GM21367 (cell line): Measurements from ENCODE around the gene ARL6IP6.
A peak's percentile ranks its signal among the peaks of the same experiment; 100 is the strongest.
"Not testable (repeated sequence)": the region's sequence is repeated elsewhere in the genome, so short reads cannot be mapped to it uniquely, and the experiment has no call there.

Experiments used
- ATAC-seq: cut with Tn5 transposase; IDR thresholded peaks from one replicate; pipeline ENCODE4 v1.9.1; 2021; ENCODE audit not compliant: unreplicated experiment

The ARL6IP6 gene

DNA sequence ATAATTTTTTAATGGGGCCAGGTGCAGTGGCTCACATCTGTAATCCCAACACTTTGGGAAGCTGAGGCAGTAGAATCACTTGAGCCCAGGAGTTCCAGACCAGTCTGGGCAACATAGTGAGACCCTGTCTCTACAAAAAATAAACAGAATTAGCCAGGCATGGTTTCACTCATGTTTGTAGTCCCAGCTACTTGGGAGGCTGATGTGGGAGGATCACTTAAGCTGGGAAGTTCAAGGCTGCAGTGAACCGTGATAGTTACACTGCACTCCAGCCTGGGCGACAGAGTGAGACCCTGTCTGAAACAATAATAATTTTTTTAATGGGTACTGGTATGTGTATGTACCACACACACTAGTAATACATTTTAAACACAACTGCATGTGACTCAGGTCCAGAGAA lies 2.4 kb downstream of the ARL6IP6 start:
- no peak for ATAC-seq

DNA sequence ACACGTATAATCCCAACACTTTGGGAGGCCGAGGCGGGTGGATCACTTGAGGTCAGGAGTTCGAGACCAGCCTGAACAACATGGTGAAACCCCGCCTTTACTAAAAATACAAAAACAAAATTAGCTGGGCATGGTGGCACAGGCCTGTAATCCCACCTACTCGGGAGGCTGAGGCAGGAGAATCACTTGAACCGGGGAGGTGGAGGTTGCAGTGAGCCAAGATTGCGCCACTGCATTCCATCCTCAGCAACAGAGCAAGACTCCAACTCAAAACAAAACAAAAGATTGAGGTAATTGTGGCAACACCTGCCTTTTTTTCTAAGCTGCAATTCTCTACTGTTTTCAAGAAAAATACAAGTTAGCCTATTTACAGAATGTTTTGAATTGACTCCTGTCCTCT lies 4.2 kb downstream of the ARL6IP6 start:
- ATAC-seq, result not testable (repeated sequence)

DNA sequence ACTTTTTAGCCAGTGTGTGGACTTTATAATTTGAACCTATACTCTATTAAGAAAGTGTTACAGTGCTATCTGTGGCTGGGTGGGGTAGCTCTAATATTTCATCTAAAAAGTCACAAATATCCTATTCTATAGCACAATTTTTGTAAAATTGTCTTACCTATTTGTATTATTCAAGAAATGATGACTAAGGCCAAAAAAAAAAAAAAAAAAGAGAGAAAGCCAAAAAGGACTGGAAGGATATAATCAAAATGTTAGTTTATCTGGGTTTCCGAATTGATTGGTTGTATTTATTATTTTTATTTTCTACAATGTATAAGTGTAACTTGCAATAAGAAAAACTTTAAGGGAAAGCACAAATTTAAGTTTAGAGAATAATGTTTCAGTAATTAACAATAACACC lies 5.5 kb downstream of the ARL6IP6 start:
- ATAC-seq, result no peak

DNA sequence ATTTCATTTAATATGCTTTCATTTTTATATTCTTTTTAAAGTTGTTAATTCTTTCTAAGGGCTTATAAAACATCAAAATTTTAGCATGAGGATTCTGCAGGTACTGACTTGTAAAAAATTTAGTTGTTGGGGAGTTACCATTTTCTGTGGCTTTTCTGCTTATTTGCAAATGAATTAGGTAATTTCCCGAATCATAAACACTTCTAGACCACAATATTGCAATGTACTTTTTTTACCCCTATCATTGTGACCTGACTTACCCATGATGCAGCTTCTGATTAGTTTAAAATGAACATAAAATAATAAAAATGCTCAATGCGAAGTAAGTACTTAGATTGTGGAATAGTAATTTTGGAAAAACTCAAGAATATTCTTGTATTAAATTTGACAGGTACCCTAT lies 11.4 kb downstream of the ARL6IP6 start:
- no peak for ATAC-seq

DNA sequence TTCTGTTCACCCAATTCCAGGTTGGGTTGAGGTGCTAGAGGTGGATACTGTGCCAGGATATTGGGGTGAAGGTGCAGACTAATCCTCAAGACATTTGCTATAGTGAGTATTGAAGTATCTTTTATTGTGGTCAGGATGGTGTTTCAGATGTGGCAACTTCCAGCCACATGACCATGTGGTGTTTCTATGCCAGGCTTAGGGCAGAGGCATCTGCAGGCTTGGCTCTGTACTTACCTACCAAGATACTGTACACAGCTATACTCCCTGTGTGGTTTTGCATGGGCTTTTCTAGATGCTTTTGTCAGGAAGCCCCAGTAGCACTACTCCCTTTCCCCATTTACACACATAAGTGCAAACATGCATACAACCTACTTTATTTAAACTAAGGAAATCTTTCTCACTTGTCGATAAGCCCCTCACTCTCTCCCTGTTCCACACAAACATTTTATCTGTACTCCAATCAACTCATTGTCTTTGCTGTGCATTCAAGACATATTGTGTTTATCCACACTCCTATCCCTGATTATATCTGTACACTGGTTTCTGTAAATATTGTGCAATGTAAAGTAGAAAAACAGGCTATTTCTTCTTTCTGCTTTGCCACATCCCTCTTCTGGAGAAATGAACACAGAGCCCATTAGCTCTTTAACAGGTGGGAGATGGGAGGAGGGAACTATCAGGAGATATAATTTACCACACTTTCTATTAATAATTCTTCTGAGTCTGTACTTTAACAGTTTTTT lies 12.3 kb downstream of the ARL6IP6 start:
- ATAC-seq, result peak; percentile 90

DNA sequence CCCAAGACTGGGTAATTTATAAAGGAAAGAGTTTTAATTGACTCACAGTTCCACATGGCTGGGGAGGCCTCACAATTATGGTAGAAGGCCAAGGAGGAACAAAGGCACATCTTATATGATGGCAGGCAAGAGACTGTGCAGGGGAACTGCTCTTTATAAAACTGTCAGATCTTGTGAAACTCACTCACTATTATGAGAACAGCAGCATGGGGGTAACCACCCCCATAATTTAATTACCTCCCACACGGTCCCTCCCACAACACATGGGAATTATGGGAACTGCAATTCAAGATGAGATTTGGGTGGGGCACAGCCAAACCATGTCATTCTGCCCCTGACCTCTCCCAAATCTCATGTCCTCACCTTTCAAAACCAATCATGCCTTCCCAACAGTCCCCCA lies 19.1 kb downstream of the ARL6IP6 start:
- ATAC-seq, result not testable (repeated sequence)

DNA sequence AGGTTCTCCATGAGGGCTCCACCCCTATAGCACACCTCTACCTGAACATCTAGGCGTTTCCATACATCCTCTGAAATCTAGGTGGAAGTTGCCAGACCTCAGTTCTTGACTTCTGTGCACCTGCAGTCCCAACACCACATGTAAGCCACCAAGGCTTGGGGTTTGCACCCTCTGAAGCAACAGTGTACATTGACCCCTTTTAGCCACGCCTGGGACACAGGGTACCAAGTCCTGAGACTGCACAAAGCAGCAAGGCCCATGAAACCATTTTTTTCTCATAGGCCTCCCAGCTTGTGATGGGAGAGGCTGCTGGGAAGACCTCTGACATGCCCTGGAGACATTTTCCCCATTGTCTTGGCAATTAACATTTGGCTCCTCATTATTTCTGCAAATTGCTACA lies 20.0 kb downstream of the ARL6IP6 start:
- ATAC-seq, result no peak

DNA sequence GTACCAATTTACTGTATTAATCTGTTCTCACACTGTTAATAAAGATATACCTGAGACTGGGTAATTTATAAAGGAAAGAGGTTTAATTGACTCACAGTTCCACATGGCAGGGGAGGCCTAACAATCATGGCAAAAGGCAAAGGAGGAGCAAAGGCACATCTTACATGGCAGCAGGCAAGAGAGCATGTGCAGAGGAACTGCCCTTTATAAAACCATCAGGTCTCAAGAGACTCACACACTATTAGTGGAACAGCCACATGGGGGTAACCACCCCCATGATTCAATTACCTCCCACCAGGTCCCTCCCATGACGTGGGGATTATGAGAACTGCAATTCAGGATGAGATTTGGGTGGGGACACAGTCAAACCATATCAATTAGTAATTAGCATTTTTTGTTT lies 21.3 kb downstream of the ARL6IP6 start:
- not testable (repeated sequence) for ATAC-seq

DNA sequence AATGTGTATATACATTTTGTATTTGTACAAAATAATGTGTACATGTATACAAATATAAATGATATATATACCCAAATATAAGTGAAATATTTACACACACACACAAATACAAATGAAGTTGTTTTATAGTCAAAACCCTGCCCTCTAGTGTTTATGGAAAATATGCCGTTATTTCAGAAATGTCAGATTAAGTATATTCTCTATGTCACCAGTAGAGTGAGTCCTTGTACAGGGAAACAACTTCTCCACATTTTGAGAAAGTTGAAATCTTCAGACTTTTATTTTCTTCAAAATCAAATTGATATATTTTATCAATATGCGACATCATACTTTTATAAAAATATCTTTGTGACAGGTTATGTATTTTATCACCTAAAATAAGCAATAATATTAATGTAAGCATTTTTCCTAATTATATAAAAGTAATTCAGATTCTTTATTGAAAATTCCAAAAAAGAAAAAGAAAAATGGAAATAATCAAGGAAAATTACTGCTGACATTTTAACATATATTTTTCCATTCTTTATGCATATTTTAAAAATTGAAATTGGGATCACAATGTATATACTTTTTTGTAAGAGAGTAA lies 22.4 kb downstream of the ARL6IP6 start:
- peak; percentile 76 for ATAC-seq

DNA sequence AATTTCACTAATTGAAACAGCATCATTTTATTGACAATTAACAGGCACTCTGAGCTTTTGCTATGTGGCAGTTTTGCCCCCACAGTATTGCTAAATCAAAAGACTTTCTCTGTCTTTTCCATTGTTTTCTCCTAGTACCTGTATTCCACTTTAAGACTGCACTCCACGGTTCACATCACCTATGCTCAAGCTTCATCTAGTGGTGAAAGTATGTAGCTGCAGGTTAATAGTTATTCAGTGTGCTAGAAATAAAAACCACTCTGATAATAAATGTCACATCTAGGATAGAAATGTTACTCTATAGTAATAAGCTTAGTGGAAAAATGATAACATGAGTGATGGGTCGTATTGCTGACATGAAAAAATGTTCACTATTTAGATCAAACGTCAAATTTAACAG lies 24.6 kb downstream of the ARL6IP6 start:
- peak; percentile 79 for ATAC-seq

DNA sequence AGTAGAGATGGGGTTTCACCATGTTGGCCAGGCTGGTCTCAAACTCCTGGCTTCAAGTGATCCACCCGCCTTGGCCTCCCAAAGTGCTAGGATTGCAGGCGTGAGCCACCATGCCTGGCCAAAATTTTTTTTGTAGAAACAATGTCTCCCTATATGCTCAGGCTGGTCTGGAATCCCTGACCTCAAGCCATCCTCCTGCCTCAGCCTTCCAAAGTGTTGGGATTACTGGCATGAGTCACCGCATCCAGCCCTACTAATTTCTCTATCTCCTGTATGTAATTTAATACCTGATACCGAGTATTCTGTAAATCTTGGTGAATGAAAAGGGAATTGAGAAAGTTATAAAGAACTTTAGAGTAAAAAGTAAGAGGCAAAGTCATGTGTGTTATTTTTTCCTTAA lies 29.3 kb downstream of the ARL6IP6 start:
- not testable (repeated sequence) for ATAC-seq

DNA sequence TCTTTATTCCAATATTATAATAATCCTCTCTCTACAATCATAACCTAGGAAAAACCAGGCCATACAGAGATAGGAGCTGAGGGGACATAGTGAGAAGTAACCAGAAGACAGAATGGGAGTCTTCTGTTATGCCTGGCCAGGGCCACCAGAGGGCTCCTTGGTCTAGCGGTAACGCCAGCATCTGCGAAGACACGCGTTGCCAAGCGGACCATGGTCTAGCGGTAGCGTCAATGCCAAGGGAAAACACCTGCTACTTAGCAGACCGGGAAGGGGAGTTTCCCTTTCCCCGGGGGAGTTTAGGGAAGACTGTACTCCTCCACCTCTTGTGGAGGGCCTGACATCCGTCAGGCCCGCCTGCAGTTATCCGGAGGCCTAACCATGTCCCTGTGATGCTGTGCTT lies 36.6 kb downstream of the ARL6IP6 start:
- no peak for ATAC-seq

DNA sequence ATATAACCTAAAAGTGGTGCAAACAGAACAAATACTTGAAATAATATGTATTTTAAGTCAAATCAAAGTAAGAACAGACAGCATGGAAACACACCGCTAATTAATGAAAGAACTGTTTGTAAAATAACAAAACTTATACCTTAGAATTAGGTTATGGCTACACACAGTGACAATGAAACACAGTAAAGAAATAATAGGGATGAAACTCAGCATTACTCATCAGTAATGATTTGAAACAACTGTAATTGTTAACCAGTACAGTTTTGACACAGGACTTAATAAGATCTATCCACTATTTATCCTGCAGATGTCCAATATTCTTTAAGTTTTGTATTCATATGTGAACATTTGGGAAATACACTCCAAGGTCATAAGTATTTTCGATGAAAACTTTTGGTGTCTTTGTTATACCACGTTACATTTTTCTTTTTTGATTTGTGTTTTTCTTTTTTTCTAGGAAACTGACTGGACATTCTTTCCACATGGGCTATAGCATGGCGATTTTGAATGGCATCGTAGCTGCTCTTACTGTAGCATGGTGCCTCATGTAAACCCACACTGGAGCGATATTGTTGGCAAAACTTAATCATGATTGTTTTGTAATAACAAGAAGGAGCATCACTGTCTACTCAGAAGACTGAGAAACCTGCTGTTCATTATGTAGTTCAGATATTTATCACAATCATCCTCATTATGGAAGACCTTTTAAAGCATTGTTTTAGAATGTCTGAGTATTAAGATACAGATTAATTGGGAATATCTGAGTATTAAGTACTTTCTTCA lies 41.1 kb downstream of the ARL6IP6 start:
- no peak for ATAC-seq

DNA sequence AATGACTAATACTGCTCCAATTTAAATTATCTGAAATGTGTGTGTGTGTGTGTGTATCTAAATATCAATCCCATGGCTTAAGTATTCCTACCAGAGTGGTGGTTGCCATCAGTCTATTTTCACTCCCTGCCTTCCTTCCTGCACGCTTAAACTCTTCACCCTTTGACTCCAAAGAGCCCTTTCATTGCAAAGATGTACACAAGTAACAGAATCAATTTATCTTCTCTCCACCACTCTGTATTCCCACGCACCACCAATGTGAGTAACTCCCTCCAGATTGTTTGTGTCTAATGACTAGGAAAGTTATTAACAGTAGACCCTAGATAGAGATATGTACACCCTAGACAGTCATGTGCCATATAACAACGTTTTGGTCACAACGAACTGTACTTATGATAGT lies 42.8 kb downstream of the ARL6IP6 start:
- no peak for ATAC-seq

DNA sequence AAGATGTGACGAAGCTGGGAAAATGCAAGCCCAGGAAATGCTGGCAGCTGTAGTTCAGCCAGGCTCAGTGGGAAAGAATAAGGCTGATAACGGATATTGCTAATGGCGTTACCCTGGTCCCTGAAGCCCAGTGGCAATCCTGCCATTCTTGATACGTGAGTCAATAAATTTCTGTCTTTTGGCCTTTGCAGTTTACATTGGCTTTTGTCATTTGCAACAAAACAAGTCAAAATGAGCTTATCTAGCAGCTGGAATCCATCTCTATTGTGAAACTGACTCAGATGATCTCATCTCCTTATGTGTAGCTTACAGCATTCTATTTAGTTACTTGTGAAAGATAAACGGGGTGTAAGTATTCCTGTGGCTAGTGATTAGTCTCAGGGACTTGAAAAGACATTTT lies 43.8 kb downstream of the ARL6IP6 start:
- no peak for ATAC-seq

DNA sequence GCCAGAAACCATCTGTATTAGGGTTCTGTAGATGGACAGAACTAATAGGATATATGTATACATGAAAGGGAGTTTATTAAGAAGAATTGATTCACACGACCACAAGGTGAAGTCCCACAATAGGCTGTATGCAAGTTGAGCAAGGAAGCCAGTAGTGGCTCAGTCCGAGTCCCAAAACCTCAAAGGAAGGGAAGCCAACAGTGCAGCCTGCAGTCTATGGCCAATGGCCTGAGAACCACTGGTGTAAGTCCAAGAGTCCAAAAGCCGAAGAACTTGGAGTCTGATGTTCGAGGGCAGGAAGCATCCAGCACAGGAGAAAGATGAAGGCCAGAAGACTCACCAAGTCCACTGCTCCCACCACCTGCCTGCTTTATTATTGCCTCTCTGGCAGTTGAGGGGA lies 44.8 kb downstream of the ARL6IP6 start:
- not testable (repeated sequence) for ATAC-seq

DNA sequence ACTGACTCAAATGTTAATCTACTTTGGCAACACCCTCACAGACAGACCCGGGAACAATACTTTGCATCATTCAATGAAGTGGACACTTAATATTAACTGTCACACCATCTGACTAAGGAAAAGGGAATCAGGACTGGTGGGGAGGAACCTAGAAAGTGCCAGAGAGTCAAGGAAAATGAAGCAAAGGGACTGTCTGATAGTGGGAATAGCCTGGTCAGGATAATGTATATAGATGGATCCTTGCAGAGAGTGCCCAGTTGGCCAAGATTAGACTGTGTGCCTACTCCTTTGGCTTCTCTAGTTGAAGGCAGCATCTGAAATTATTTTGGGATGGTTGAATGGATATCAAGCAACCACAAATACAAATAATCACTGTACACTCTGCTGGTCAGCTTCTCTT lies 45.2 kb downstream of the ARL6IP6 start:
- no peak for ATAC-seq

DNA sequence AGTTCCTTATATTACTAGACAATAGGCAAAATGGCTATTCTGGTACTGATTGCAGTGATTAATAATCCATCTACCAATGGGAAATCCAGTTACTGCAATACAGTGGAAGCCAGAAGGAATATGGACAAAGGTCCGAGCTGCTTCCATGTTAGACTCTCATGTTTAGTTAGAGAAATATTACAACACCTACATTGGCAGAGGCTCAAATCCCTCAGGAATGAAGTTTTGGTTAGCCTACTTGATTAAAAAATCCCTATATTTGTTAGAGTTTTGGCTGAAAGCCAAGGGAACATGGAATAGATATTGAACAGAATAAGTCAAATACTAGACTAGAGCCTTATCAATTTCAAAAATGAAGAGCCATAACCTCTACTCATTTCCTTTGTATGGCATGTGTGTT lies 48.5 kb downstream of the ARL6IP6 start:
- no peak for ATAC-seq

DNA sequence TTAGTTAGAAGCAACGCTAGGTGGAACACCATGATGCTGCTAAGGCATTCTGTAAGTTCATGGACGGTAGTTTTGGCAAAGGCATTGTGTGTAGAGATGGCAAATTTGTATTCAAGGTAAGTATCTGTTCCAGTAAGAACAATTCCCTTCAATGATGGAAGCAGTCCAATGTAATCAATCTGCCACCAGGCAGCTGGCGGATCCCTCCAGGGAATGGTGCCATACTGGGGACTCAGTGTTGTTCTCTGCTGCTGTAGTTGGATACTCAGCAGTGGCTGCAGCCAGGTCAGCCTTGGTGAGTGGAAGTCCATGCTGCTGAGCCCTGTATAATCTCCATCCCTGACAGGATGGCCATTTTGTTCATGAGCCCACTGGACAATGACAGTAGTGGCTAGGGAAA lies 62.8 kb downstream of the ARL6IP6 start:
- ATAC-seq, result no peak

DNA sequence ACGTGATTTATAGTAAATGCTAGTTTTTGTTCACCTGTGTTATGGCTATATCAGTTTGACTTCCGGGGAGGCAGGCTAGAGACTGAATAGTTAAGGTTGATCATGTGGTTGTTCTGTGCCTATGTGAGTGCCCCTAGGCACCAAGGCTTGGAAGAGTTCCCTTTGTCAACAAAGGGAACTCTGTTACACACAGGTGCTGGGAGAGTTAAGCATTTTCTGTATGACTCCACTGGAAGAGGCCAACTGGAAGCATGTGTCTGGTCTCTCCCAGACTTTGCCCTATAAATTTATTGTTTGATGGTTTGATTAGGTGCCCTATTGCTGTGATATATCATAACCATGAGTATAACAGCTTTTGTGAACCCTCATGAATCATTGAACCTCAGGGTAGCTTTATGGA lies 63.8 kb downstream of the ARL6IP6 start:
- no peak for ATAC-seq

DNA sequence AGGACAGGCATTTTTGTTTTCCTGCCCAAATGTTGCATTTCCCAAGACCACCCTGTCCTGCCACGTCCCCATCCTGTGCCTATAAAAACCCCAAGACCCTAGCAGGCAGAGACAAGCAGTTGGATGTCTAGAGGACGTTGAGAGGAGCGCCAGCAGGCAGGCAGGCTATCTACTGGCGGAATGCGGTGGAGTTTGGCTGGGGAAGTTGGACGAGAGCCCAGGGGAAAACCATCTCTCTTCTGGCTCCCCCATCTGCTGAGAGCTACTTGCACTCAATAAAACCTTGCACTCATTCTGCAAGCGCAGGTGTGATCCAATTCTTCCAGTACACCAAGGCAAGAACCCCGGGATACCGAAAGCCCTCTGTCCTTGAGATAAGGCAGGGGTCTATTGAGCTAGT lies 72.5 kb downstream of the ARL6IP6 start:
- no peak for ATAC-seq

DNA sequence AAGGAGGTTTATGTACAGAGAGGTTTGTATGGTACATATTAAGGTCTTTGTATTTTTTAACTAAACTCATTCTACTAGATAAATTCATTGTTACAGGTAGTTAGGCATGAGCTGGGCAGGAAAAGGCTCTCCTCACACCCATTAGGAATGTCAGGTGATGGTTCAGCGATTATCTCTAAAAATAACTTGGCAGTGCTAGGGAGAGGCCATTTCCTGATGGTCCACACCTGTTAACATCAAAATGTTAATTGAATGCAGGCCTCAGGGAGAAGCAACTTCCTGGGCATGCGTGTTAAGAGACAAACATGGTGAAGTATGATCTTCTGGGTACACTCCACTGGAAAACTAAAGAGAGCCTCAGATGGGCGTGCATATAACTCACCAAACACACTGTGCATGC lies 73.6 kb downstream of the ARL6IP6 start:
- no peak for ATAC-seq
